Gastroesophageal sphincter (tissue), 3 donors: ENCODE measurements around the gene MYO1F.

Experiments
- EP300 ChIP-seq: sonication (generic); formaldehyde crosslinking; IDR thresholded peaks from one replicate; pipeline ENCODE4 v1.6.1; 2017; ENCODE audit warnings: antibody characterized with exemption, mild to moderate bottlenecking
- TF ChIP-seq, protein P1 (sequence below), 4 experiments: fragments of 200-600 bp in 2 of 4; fragments of 450-650 bp in 2 of 4; sonication (generic) in 1 of 4; IDR thresholded peaks; one replicate each; pipeline ENCODE4 v1.5.1; 2017 to 2019; ENCODE audit warnings: antibody characterized with exemption in 4 of 4, mild to moderate bottlenecking in 2 of 4, moderate library complexity in 2 of 4

DNA sequence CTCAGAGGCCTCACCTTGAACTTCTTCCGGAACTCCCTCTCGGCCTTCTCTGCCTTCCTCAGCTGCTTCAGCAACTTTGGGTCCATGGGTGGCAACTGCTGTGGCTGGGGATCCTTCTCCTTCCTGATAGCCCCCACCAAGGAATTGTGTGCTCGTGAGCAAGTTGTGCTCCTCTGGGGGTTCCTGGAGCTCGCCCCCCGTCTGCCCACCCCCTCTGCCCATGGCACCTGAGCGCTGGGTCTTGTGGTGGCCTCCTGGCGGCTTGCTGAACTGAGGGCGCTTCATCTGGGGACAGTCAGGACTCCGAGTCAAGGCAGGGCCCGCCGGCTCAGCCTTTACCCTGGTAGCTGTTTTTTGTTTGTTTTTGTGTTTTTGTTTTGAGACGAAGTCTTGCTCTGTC lies 86.4 kb downstream of the MYO1F start:
- TF ChIP-seq, protein P1, sequence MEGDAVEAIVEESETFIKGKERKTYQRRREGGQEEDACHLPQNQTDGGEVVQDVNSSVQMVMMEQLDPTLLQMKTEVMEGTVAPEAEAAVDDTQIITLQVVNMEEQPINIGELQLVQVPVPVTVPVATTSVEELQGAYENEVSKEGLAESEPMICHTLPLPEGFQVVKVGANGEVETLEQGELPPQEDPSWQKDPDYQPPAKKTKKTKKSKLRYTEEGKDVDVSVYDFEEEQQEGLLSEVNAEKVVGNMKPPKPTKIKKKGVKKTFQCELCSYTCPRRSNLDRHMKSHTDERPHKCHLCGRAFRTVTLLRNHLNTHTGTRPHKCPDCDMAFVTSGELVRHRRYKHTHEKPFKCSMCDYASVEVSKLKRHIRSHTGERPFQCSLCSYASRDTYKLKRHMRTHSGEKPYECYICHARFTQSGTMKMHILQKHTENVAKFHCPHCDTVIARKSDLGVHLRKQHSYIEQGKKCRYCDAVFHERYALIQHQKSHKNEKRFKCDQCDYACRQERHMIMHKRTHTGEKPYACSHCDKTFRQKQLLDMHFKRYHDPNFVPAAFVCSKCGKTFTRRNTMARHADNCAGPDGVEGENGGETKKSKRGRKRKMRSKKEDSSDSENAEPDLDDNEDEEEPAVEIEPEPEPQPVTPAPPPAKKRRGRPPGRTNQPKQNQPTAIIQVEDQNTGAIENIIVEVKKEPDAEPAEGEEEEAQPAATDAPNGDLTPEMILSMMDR (IDR thresholded peaks at IDR 0.05) = no peak
- no peak for TF ChIP-seq EP300
